ENCODE measurements around the gene PLVAP.

PLVAP gene

DNA sequence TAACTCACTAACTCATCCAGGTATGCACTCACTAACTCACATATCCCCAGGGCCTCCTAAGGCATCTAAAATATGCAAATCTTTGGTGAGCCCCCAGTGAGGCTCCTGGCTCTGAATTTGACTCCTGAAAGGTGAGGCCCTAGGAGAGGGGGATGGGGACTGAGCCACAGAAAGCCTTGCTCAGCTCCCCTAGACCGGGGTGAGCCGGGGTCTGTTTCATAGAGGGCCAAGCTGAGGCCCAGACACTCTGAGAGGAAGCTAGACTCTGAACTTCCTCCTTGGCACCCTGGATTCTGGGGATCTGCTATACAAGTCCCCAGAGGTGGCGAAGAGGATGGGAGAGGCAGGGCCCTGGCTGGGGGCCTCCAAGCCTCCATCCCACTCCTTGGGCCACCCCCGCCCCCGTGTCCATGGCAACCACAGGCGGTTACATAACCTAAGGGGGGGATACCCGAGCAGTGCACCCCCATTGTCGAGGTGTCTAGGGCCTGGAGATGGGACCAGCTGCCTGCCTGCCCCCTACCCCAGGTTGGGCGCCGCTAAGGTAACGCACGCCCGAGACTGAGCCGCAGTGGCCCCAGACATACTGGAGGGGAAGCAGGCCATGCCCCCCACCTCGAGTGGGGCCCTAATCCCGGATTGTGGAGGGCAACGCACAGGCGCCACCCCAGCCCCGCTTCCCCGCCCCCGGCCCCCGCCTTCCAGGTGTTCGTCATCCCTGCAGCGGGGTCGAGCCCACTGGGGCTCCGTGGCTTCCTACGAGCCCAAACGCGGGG is 74.6 kb downstream of the PLVAP start:
- no peak for DNase-seq (ENCODE audit: low spot score)
